HG02588 (cell line): ENCODE measurements around the gene JMJD1C.
A peak's percentile ranks its signal among the peaks of the same experiment; 100 is the strongest.
"Not testable (repeated sequence)": the region's sequence is repeated elsewhere in the genome, so short reads cannot be mapped to it uniquely, and the experiment has no call there.

Experiments
- ATAC-seq: cut with Tn5 transposase; IDR thresholded peaks from one replicate; pipeline ENCODE4 v1.9.1; 2021; ENCODE audit warnings: mild to moderate bottlenecking, moderate library complexity; ENCODE audit not compliant: unreplicated experiment

Gene JMJD1C

GRCh38 chr10:63236113-63236935 lies 229.5 kb downstream of the JMJD1C start:
- peak; percentile 94 for ATAC-seq

- not testable (repeated sequence) for ATAC-seq
These were observed 230.6 kb downstream of the JMJD1C start for GRCh38 chr10:63235136-63235535.

- ATAC-seq, result no peak
These were observed 236.6 kb downstream of the JMJD1C start for GRCh38 chr10:63229161-63229560.

DNA sequence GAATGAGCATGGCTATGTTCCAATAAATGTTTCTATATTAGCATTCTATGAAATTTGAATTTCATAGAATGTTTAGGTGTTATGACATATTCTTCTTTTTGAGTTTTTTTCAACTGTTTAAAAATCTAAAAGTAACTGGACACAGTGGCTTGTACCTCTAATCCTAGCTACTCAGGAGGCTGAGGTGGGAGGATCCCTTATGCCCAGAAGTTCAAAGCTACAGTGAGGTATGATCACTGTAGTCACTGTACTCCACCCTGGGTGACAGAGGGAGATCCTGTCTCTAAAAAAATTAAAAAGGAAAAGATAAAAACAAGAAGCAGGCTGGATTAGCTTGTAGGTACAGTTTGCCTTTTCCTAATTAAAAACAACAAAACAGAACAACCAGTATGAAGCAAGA lies 237.5 kb downstream of the JMJD1C start:
- ATAC-seq, result no peak

GRCh38 chr10:63227207-63227895 lies 238.4 kb downstream of the JMJD1C start:
- no peak for ATAC-seq

GRCh38 chr10:63224241-63224640 lies 241.5 kb downstream of the JMJD1C start:
- ATAC-seq, result no peak

DNA sequence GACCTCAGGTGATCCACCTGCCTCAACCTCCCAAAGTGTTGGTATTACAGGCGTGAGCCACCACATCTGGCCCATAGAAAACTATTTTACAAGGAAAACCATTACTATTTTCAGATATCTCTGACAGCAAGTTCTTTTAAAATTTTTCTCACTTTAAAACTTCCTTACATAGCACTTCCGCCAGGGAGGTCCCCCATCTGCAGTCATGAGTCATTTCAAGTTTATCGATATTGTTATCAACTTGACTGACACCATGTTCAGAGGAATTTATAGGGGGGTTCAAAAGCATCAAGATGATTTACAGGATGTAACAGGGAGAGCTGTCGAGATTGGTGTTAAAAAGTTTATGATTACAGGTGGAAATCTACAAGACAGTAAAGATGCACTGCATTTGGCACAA lies 243.8 kb downstream of the JMJD1C start:
- no peak for ATAC-seq

DNA sequence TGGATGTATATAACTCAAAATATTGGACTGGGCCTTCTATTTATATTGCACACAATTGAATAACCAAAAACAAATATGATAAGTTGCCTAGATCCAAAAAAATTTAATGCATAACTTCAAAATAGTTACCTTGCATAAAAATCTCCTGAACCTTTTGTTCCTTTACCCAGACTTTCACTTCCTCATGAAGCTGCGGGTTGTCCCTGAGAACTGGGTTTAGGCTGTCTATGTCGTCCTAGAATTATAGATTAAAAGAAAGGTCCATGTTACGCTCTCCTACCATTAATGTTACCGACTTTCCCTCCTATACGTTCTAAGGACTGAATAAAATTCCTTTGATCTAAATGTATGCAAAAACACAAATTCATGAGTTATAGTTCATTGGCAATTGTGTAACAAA lies 246.0 kb downstream of the JMJD1C start:
- no peak for ATAC-seq

DNA sequence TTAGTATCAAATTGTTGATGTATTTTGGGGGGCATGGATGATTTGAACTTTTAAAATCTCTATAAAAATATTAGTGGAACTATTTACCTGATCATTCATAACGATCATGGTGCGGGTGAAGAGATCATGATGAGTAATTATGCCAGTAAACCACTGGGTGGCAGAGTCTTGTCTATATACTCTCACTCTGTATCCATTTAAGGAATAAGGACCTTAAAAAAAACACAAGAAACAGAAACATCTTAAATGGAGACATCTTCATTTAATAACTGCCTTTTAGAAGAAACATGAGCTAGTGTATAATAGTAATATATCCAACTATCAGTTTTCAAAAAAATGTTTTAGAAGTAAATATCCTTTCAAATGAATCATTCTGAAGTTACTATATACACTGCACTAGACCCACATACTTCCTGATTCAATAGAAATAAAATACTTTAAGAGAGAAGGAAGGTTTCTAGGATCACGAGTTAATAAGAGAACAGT lies 248.6 kb downstream of the JMJD1C start:
- ATAC-seq, result peak; percentile 78

GRCh38 chr10:63214571-63214970 lies 251.2 kb downstream of the JMJD1C start:
- ATAC-seq, result no peak

DNA sequence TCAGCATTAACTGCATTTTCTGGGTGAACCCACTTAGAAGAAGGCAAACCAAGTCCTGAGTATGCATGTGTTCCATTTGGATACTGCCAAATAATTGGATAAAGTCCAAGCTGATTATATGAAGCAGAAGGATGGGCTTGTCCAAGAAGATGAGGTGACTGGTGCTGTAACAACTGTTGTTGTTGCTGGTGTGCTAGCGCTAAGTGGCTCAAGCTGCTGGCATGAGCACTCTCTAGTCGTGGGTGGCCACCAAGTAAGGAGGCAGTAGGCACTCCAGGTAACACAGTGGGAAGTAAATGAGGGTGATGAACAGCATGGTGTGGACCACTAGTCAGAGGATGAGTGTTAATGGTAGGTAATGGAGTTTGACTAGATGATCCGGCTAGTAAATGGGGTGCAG lies 252.3 kb downstream of the JMJD1C start:
- no peak for ATAC-seq

GRCh38 chr10:63210611-63211196 lies 255.1 kb downstream of the JMJD1C start:
- ATAC-seq, result peak; percentile 42

GRCh38 chr10:63209705-63210104 lies 256.1 kb downstream of the JMJD1C start:
- no peak for ATAC-seq

DNA sequence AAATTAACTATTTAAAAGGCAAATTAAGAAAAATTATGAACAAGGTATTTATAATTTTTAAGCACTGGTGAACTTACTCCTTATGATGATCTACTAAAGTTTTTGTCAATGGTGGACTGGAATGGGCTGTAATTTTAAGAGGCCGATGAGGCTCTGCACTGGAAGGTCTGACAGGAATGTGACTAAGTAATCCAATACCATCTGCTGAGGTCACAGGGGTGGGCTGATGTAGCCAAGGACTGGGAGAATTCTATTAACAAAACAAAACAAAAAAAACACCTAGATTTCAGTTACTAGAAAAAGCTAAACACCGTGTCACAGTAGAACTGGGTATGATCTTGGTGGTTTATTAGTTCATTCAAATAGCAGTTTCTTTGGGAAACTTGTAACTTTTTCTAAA lies 256.8 kb downstream of the JMJD1C start:
- no peak for ATAC-seq

- peak; percentile 41 for ATAC-seq
These were observed 258.6 kb downstream of the JMJD1C start for GRCh38 chr10:63206997-63207811.

DNA sequence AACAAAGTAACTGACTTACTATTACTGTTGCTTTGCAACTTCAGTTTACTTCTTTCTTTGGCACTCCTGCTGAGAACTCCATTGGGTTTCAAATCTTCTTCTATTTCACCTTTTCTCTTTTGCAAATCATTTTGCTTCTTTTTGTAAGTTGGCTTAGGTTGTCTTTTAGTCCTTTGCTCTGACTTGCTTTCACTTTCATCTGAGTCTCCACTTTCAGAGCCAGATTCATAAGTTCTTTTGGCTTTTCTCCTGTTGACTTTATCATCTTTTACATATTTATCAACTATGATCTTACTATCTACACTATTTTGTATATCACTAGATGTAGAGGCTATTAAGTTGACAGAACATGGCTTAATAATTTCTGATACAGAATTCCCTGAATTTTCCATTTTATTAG lies 259.2 kb downstream of the JMJD1C start:
- ATAC-seq, result no peak

DNA sequence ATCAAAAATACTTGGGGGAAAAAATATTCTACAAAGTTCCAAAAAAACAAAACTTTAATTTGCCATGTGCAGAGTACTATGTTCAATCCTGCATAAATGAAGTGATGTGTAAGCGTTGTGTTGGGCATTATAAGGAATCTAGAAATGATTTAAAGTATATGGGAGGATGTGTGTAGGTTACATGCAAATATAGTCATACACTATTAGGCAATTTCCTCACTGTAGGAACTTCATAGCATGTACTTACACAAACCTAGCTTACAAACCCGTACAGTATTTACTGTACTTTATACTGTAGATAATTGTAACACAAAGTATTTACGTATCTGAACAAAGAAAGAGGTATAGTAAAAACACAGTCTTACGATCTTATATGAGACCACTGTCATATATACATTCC lies 260.4 kb downstream of the JMJD1C start:
- no peak for ATAC-seq

- ATAC-seq, result no peak
These were observed 260.9 kb downstream of the JMJD1C start for GRCh38 chr10:63204667-63205391.

DNA sequence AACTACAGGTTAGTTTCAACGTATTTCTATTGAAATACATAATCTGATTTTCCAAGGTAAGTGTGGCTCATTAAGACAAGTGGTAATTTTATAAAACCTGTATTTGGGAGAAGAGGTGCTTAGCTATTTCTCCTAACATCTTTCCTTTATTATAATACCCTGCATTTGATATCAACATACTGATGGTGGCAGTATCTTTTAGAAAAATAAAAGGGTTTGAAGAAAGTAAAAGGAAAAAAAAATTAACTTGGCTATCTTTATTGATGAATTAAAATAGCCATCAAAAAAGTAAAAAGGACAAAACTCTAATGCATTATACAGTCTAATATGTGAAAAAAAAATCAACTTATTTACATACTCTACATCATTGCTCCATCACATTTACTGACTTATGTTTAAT lies 264.7 kb downstream of the JMJD1C start:
- no peak for ATAC-seq

- no peak for ATAC-seq
These were observed 265.3 kb downstream of the JMJD1C start for GRCh38 chr10:63200431-63200830.
